ENCODE measurements around the gene CARMIL1. TPM values are rescaled to one million over a fixed set of nuclear protein-coding genes. Genes with fewer than 3 reads are reported as not detected.

Gene CARMIL1
- total and polyA plus RNA-seq, 12 donors: 9.2 to 36.2 (median 14.5) TPM

DNA sequence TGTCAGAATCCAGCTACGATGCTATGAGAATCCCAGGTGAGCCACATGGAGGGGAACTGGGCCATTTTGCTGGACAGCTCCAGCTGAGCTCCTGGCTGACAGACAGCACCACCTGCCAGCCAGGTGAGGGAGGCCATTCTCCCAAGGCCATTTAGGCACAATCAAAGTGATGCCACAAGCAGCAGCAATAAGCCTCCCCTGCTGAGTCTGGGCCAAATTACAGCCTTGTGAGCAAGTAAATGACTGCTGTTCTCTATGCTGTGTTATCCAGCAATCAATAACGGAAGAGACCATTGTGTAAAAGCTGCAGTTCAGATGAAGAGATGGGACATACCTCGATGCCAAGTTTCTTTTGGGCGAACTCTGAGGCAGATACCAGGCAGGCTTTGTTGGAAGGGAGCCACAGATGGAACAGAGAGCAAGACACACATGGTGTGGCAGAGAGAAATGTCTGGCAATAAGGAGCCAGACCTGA lies 358.8 kb downstream of the CARMIL1 start:
- intact Hi-C loops (cut with DNase I): no loop called here

DNA sequence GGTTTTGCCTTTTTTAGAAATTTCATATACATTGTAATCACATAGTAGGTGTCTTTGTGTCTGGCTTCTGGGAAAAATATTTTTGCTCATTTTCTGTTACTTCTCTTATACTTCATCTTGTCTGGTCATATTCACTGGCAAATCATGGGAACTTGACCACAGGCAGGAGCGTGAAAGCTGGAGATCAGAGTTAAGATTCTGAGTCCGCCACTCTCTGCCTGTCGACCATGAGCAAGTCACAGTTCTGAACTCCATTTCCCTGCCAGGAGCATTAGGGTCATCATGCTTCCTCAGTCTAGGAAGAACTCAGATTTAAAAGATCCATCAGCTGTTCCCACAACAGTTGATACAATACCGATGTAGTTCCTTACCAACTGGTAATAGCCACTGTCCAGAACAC lies 360.5 kb downstream of the CARMIL1 start:
- TF ChIP-seq, protein P1, sequence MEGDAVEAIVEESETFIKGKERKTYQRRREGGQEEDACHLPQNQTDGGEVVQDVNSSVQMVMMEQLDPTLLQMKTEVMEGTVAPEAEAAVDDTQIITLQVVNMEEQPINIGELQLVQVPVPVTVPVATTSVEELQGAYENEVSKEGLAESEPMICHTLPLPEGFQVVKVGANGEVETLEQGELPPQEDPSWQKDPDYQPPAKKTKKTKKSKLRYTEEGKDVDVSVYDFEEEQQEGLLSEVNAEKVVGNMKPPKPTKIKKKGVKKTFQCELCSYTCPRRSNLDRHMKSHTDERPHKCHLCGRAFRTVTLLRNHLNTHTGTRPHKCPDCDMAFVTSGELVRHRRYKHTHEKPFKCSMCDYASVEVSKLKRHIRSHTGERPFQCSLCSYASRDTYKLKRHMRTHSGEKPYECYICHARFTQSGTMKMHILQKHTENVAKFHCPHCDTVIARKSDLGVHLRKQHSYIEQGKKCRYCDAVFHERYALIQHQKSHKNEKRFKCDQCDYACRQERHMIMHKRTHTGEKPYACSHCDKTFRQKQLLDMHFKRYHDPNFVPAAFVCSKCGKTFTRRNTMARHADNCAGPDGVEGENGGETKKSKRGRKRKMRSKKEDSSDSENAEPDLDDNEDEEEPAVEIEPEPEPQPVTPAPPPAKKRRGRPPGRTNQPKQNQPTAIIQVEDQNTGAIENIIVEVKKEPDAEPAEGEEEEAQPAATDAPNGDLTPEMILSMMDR (IDR thresholded peaks at IDR 0.05): no peak
- no peak for TF ChIP-seq POLR2A (IDR thresholded peaks at IDR 0.05)
- no peaks in the 10 kb centered on the region for H3K4me1 ChIP-seq (replicated peaks in 1 of 2)
- intact Hi-C loops (cut with DNase I): no loop called here

More for the DNA sequence above, 358.8 kb downstream of the CARMIL1 start:
- Histone ChIP-seq H3K27me3 (peaks cover 14% of the 10 kb centered on the region), H3K4me1 (replicated peaks in 1 of 2) (no peaks in the 10 kb centered on the region), H3K36me3 (replicated peaks in 1 of 2) (no peaks in the 10 kb centered on the region), H3K9me3 (replicated peaks in 1 of 3) (no peaks in the 10 kb centered on the region), H3K27ac (no peak overlapping the region), H3K4me3 (no peak overlapping the region)
- WGBS, 4 donors: 55 to 75% (median 64%) methylated on average over 3 to 4 of the region's 4 CpGs
- TF ChIP-seq, protein P1 (IDR thresholded peaks at IDR 0.05): no peak
- TF ChIP-seq POLR2A (IDR thresholded peaks at IDR 0.05): no peak
- DNase-seq: no peak

DNA sequence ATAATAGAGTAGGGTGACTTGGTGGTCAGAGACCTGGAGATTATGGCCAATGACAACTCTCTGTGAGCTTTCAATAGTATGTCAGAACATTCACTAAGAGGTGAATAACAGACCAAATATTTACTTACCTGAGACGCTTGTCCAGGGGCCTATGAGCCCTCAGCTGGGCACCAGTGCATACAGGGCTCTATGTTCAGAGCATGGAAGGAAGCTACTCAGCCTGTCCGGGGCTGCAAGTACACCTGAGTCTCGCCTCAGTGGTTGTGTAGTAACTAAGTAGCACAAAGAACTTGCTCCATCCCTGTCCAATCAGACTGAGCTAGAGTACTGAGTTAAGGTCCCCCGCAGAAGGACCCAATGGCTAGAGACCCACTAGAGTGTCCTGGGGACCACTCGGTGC lies 361.3 kb downstream of the CARMIL1 start:
- Histone ChIP-seq H3K4me1 (replicated peaks in 1 of 2) (no peaks in the 10 kb centered on the region), H3K27ac (no peak overlapping the region), H3K36me3 (replicated peaks in 1 of 2) (no peaks in the 10 kb centered on the region), H3K27me3 (peaks cover 19% of the 10 kb centered on the region), H3K4me3 (no peak overlapping the region), H3K9me3 (replicated peaks in 1 of 3) (no peaks in the 10 kb centered on the region)
- WGBS, 4 donors: 77 to 87% (median 83%) methylated on average over 4 to 5 of the region's 5 CpGs
- no peak for DNase-seq
- TF ChIP-seq, protein P1 (IDR thresholded peaks at IDR 0.05): no peak
- intact Hi-C loops (cut with DNase I): no loop called here

More for the DNA sequence above, 360.5 kb downstream of the CARMIL1 start:
- Histone ChIP-seq H3K36me3 (replicated peaks in 1 of 2) (no peaks in the 10 kb centered on the region), H3K27me3 (peaks cover 19% of the 10 kb centered on the region), H3K4me3 (no peak overlapping the region), H3K27ac (no peak overlapping the region), H3K9me3 (replicated peaks in 1 of 3) (no peaks in the 10 kb centered on the region)
- no peak for DNase-seq
- 89 to 94% (median 92%) methylated on average over 4 of the region's 4 CpGs for WGBS, 4 donors

DNA sequence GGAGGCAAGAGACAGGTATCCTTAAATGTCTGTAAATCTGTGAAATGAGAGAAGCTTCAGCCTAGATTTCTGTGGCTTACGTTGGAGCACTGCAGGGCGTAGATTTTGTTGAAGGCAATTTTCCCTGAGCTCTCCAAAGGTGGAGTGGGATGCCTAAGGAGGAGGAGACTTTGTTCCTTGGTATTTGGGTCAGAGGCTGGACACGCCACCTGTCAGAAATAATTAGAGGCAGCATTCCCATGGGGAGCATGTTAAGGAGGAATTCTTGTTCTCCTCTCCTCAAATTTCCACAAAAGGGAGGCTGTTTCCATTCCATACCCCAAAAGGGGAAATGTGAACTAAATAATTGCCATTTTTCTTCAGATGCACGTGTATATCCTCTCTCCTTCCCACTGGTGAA lies 361.7 kb downstream of the CARMIL1 start:
- no peak for TF ChIP-seq POLR2A (IDR thresholded peaks at IDR 0.05)
- TF ChIP-seq, protein P1 (IDR thresholded peaks at IDR 0.05): no peak
- Histone ChIP-seq H3K36me3 (replicated peaks in 1 of 2) (no peaks in the 10 kb centered on the region), H3K27me3 (peaks cover 19% of the 10 kb centered on the region), H3K9me3 (replicated peaks in 1 of 3) (no peaks in the 10 kb centered on the region), H3K4me3 (no peak overlapping the region), H3K4me1 (replicated peaks in 1 of 2) (no peaks in the 10 kb centered on the region), H3K27ac (no peak overlapping the region)
- no peak for DNase-seq
- intact Hi-C loops (cut with DNase I): no loop called here
- 75 to 84% (median 79%) methylated on average over 4 of the region's 4 CpGs for WGBS, 4 donors
